OCI-LY3 (cell line): ENCODE results near the gene GPRC5B.

Experiments
- EZH2phosphoT487 ChIP-seq: fragments of 200-600 bp; shearing (Covaris generic); IDR thresholded peaks from 2 replicates; pipeline ENCODE4 v1.6.1; 2018; ENCODE audit warnings: antibody characterized with exemption, mixed run types, low read depth
- TF ChIP-seq, protein P1 (sequence below): fragments of 200-600, 300-600 bp; sonication (generic); IDR thresholded peaks from 2 replicates; pipeline ENCODE4 v1.5.1; 2014; ENCODE audit warnings: antibody characterized with exemption, low read length, low read depth

GRCh38 chr16:19861811-19862327 lies 22.8 kb downstream of the GPRC5B start:
- TF ChIP-seq, protein P1, sequence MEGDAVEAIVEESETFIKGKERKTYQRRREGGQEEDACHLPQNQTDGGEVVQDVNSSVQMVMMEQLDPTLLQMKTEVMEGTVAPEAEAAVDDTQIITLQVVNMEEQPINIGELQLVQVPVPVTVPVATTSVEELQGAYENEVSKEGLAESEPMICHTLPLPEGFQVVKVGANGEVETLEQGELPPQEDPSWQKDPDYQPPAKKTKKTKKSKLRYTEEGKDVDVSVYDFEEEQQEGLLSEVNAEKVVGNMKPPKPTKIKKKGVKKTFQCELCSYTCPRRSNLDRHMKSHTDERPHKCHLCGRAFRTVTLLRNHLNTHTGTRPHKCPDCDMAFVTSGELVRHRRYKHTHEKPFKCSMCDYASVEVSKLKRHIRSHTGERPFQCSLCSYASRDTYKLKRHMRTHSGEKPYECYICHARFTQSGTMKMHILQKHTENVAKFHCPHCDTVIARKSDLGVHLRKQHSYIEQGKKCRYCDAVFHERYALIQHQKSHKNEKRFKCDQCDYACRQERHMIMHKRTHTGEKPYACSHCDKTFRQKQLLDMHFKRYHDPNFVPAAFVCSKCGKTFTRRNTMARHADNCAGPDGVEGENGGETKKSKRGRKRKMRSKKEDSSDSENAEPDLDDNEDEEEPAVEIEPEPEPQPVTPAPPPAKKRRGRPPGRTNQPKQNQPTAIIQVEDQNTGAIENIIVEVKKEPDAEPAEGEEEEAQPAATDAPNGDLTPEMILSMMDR = no peak
- no peak for TF ChIP-seq EZH2phosphoT487
